RCC 7860 (cell line): ENCODE results near the gene GLI3.

Experiments used
- DNase-seq: peaks from one replicate; pipeline ENCODE4 v3.0.0-alpha.2; 2015; ENCODE audit warnings: low spot score
- FAIRE-seq: peaks from 2 replicates; lab custom pipeline; 2012; peaks lifted over from hg19 to GRCh38; lab: Jason Lieb, UNC

The GLI3 gene

GRCh38 chr7:42090056-42090455 lies 147.0 kb downstream of the GLI3 start:
- DNase-seq (no peak), FAIRE-seq (no peak)

DNA sequence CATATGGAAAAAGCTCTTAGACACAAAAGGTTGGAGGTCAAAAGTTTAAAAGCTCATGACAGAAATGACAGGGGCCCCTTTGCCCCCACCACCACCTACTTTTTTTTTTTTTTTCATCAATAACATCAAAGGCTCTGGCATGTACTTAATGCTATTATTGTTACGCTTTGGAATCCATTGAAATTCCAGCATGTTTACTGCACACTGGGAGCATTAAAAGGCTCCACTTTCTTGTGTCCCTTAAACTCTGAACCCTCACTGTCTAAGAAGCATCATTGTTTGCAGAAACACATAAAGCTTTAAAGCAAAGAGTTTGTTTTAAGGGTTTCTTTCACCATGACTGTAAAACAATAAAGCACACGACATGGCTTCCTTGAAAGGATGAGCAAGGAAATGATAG lies 149.4 kb downstream of the GLI3 start:
- DNase-seq (no peak), FAIRE-seq (no peak)

DNA sequence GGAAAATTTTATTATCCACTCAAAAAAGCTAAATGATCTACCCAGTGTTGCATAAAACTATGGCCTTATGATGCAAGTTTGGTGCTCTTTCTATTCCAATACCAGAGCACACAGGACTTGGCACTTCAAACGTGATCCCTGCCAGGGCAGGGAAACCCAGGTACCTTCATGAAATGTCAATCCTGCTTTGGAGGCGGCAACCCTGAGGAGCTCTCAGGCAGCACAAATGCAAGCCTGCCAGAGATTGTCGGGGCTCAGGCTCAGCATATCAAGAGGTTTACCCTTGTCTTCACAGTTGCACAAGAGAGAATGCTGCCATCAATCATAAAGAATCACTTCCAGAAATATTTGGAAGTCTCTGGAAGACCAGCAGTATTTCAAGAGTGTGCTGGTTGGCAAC lies 151.5 kb downstream of the GLI3 start:
- DNase-seq, result no peak
- FAIRE-seq, result no peak

GRCh38 chr7:42084263-42084662 lies 152.7 kb downstream of the GLI3 start:
- DNase-seq (no peak), FAIRE-seq (no peak)

DNA sequence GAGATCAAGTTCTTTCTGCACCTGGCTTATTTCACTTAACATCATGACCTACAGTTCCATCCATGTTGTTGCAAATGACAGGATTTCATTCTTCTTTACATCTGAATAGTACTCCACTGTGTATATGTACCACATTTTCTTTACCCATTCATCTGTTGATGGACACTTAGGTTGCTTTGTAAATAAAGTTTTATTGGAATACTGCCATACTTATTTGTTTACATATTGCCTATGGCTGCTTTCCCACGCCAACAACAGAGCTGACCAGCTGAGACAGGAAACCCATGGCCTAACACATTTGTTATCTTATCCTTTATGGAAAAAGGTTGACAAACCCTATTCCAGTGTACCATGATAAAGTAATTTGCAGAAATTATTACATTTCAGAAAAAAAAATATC lies 153.7 kb downstream of the GLI3 start:
- FAIRE-seq (no peak), DNase-seq (no peak)

- FAIRE-seq (no peak), DNase-seq (peak; percentile 18)
Observed at GRCh38 chr7:42082144-42082543, 154.9 kb downstream of the GLI3 start.

GRCh38 chr7:42081671-42082070 lies 155.3 kb downstream of the GLI3 start:
- DNase-seq, result no peak
- FAIRE-seq, result no peak

- DNase-seq (no peak), FAIRE-seq (no peak)
Observed at GRCh38 chr7:42080841-42081586, 156.0 kb downstream of the GLI3 start.

- DNase-seq (no peak), FAIRE-seq (no peak)
Observed at GRCh38 chr7:42077271-42078135, 159.5 kb downstream of the GLI3 start.

DNA sequence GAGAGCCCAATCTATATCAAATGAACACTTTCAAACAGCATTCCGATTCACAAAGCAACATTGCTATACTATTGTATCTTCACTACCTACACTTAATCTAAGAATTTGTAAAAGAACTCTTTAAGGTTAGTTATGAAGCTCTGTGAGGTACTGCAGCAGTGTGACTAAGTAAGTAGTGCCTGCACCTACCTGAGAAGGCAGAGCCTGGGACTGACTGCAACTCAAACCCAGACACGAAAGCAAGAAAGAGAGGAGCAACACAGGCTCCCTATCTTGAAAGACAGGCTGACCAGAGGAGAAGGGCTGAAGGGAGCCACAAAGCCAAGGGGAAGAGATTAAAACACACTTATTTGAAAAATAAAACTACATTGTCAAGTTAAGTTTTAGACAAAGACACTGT lies 160.1 kb downstream of the GLI3 start:
- DNase-seq, result no peak
- no peak for FAIRE-seq

DNA sequence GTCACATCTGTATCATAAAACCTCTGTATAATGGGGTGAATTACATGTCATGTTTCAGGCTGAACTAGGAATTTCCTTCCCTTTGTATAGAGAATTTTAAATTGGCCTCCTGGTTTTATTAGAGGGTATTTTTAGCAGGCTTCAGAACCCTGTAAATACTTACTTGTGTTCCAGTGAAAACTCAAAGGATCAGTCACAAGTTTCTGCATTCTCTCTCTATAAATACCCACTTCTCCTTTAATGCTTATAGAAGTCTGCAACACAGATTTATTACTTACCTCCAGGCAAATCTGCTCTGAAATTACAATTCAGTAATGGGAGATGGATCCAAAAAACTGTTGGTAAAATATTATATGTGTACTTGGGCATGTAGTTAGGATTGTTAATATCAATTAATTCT lies 161.6 kb downstream of the GLI3 start:
- FAIRE-seq, result no peak

DNA sequence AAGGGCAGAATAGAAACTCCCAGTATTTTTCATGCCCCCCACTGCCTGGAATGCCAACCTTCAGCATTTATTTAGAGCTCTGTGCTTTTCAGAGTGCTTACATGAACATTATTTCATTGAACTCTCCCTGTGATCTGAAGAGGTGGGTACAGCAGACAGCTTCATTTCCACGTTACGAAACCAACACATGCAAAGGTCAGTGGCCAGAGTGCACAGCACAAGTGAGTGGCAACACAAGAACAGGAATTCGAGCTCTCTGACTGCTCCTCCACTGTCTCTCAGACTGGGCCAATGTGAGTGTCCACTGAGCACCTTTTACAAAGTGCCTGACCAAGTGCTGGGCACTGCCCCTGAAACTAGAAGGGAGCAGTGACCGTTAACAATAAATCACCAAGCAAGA lies 162.9 kb downstream of the GLI3 start:
- FAIRE-seq, result no peak
- DNase-seq, result no peak

More for the DNA sequence above, 161.6 kb downstream of the GLI3 start:
- no peak for DNase-seq

DNA sequence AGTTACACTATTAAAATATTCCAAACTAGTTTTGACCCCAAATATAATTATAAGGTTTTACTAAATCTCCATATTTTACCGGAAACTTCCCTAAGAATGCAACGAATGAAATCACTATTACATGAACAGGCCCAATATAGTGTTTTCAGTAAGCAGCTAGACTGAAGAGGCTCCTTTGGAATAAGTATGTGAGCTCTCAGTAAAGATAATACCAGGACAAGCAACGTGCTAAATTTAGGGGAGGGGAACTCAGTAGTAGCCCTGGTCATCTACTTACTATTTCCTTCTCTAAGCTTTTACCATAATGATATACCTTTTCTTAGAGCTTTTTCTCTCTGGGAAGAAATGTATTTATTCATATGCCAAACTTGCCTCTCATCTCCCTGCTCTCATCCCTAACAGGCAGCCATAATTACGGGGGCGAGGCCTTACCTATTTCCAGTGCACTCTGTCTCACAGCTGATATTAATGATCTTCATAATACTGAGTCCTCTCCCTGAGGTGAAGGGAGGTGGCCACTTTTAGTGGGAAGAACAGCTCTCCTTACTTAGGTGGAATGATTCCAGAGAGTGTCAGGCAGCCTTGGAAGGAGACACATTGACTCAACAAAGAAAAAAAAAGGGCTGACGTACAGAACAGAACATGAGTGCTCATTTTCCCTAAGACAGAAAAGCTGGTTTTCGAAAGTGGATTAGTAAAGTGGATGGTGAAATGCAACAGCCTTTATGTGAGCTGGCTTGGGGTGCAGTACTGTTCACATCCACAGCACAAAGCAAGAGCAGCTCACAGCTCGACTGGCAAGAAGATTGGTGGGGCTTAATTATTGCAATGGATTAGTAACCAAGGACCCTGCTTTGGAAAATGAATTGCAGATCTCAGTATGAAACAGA lies 165.4 kb downstream of the GLI3 start:
- DNase-seq, result no peak
- no peak for FAIRE-seq

DNA sequence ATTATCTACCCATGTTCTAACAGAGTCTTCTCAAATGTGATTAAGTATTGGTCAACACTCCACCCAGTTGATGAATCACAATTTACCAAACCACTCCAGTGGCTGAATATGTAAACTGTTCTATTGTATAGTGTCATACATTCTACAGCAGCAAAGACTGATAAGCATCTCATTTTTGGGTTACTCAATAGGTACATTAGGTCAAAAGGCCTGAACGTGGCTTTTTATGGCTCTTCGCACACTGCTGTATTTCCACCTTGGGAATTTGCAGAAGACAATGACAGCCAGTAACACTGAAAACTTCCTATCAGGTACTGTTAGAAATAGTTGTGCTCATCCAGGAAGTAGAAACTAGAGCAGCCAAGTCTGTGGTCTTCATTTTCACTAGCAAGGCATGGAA lies 166.9 kb downstream of the GLI3 start:
- no peak for FAIRE-seq
- DNase-seq, result no peak

- FAIRE-seq, result no peak
Observed at GRCh38 chr7:42069590-42069989, 167.4 kb downstream of the GLI3 start.

GRCh38 chr7:42068554-42069280 lies 168.3 kb downstream of the GLI3 start:
- DNase-seq (no peak), FAIRE-seq (no peak)

More at GRCh38 chr7:42069590-42069989, 167.4 kb downstream of the GLI3 start:
- DNase-seq, result no peak

DNA sequence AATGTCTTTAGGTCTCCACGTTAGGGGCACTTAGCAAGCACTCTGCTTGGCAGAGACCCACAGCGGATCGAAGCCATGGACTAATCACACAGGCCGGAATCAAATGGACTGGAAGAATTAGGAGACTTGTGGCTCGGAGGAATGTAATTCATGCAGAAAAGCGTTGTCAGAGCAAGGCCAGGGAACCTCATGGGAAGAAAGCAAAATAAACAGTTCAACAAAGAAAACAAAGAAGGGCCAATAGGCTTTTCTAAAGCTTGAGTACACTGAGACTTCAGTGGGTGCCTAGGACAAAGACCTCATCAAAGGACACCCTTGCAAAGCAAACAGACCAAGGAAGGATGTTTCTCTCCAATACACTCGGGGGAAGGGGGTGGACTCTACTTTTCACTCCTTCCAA lies 171.1 kb downstream of the GLI3 start:
- FAIRE-seq (no peak), DNase-seq (no peak)

DNA sequence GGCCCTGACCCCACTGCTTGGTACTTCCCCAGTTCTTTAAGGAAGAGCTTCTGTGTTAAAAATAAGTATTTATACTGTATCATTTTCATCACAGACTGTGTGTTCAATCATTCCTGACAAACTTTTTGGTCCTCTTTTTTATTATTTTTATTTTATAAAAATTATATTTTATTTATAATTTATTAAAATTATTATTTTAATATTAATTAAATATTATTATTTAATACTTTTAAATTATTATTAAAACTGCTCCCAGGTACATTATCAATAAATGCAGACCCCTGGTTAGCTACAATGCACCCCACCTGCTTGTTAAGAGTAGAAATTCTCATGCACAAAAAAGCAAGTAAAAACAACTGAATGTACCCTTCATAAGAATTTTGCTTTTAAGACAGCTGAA lies 172.0 kb downstream of the GLI3 start:
- FAIRE-seq (peak; percentile 53), DNase-seq (no peak)

GRCh38 chr7:42064534-42064933 lies 172.5 kb downstream of the GLI3 start:
- no peak for FAIRE-seq
- DNase-seq, result no peak

DNA sequence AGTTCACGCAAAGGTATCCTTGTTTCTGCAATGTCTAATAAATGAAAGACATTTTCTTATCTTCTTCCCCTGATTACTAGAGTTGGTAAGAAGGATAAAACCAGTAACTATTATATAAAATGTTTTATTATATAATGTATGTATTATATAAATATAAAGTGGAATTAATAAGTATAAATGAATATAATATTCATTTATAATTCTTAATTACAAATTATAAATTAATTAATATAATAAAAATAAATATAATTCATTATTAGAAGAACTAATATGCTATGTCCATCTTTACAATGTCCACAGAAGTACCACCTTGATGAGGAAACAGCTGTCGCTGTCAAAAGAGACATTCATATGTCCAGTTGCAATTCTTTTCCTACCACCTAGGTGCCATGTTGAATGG lies 177.7 kb downstream of the GLI3 start:
- FAIRE-seq (peak; percentile 62), DNase-seq (no peak)

DNA sequence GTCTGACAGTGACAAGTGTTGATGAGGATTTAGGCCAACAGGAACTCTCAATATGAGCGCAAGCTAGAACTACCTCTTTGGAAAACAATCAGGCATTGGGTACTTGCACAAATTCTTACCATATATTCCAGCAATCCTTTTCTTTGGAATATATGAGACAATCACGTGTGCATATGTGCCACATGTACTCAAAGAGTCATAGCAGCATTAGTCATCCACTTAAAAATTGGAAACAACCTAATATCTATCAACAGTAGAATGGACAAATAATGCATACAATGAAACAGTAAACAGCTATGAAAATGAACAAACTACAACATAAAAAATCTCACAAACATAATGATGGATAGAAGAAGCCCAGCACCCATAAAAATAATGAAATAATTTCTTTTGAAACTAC lies 179.7 kb downstream of the GLI3 start:
- FAIRE-seq, result no peak
- no peak for DNase-seq
